Osteocyte (in vitro differentiated cells): Measurements from ENCODE around the gene DNMBP. TPM values are rescaled to one million over a fixed set of nuclear protein-coding genes. Genes with fewer than 3 reads are reported as not detected.

Source experiments
- DNase-seq: peaks from one replicate; pipeline ENCODE4 v3.0.0; 2021; ENCODE audit warnings: mixed read lengths; ENCODE audit not compliant: unreplicated experiment; ENCODE audit errors: extremely low spot score
- H3K27ac Mint-ChIP-seq: one replicate; pipeline ENCODE4 v1.8.0; 2021; ENCODE audit warnings: mild to moderate bottlenecking, mixed read lengths; ENCODE audit not compliant: unreplicated experiment
- H3K27me3 Mint-ChIP-seq: one replicate; pipeline ENCODE4 v1.8.0; 2021; ENCODE audit warnings: mixed read lengths; ENCODE audit not compliant: unreplicated experiment
- H3K36me3 Mint-ChIP-seq: one replicate; pipeline ENCODE4 v1.8.0; 2021; ENCODE audit warnings: mixed read lengths; ENCODE audit not compliant: unreplicated experiment
- H3K4me1 Mint-ChIP-seq: one replicate; pipeline ENCODE4 v1.8.0; 2021; ENCODE audit warnings: mixed read lengths; ENCODE audit not compliant: unreplicated experiment
- H3K4me3 Mint-ChIP-seq: one replicate; pipeline ENCODE4 v1.8.0; 2021; ENCODE audit warnings: mild to moderate bottlenecking, moderate library complexity, mixed read lengths; ENCODE audit not compliant: unreplicated experiment
- H3K9me3 Mint-ChIP-seq: one replicate; pipeline ENCODE4 v1.8.0; 2021; ENCODE audit warnings: mixed read lengths; ENCODE audit not compliant: unreplicated experiment
- total RNA-seq: library from RNA; stranded (reverse); gene quantifications from 2 replicates; pipeline ENCODE4 v1.2.1, GENCODE V29; 2021
- TF ChIP-seq, protein P1 (sequence below): fragments of 200-600 bp; sonication (generic); IDR thresholded peaks from 2 replicates; pipeline ENCODE4 v1.5.0; 2021; ENCODE audit warnings: antibody characterized with exemption, mild to moderate bottlenecking, moderate library complexity

Gene DNMBP
- total RNA-seq, 1 donor from 2014 or later = 16.2 TPM

GRCh38 chr10:99981581-99982199 is 28.1 kb downstream of the DNMBP start:
- no peaks in the 10 kb centered on the region for H3K36me3 Mint-ChIP-seq

DNA sequence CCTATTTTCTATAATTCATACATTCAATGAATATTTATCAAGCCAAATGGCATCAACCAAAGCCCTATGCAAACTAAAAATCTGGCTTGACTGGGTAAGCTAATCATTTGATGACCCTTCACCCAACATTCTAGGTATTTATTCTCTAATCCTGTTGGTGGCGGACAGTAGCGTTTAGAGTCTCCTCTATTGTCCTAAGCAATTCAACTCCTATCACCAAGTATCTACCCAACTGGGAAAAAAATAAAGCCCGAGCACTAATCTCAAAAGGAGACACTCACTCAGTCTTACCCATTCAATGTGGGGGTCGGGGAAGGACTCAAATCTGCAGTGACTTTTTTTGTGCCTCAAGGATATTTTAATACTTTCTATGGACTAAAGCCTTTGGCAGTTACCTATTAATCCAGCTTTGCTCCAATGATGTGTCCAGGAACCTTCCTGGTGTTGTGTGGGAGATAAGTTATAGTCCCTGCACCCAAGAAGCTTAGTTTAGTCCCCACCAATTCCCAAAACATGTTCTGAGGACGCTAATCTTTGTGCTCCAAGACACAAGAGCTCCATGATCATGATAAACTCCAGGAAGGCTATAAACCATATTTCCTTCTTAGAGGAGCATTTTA is 30.6 kb downstream of the DNMBP start:
- TF ChIP-seq, protein P1, sequence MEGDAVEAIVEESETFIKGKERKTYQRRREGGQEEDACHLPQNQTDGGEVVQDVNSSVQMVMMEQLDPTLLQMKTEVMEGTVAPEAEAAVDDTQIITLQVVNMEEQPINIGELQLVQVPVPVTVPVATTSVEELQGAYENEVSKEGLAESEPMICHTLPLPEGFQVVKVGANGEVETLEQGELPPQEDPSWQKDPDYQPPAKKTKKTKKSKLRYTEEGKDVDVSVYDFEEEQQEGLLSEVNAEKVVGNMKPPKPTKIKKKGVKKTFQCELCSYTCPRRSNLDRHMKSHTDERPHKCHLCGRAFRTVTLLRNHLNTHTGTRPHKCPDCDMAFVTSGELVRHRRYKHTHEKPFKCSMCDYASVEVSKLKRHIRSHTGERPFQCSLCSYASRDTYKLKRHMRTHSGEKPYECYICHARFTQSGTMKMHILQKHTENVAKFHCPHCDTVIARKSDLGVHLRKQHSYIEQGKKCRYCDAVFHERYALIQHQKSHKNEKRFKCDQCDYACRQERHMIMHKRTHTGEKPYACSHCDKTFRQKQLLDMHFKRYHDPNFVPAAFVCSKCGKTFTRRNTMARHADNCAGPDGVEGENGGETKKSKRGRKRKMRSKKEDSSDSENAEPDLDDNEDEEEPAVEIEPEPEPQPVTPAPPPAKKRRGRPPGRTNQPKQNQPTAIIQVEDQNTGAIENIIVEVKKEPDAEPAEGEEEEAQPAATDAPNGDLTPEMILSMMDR = no peak
- no peaks in the 10 kb centered on the region for H3K9me3 Mint-ChIP-seq
- DNase-seq = no peak
- no peaks in the 10 kb centered on the region for H3K36me3 Mint-ChIP-seq
- H3K27ac Mint-ChIP-seq = peak overlapping the region; percentile 96
- no peak overlapping the region for H3K4me3 Mint-ChIP-seq
- H3K4me1 Mint-ChIP-seq = peaks cover 72% of the 10 kb centered on the region
- H3K27me3 Mint-ChIP-seq = no peaks in the 10 kb centered on the region

More at GRCh38 chr10:99981581-99982199, 28.1 kb downstream of the DNMBP start:
- peaks cover 69% of the 10 kb centered on the region for H3K4me1 Mint-ChIP-seq
- no peaks in the 10 kb centered on the region for H3K9me3 Mint-ChIP-seq
- TF ChIP-seq, protein P1 = no peak
- DNase-seq = no peak
- no peaks in the 10 kb centered on the region for H3K27me3 Mint-ChIP-seq
- H3K27ac Mint-ChIP-seq = peak overlapping the region; percentile 74
- no peak overlapping the region for H3K4me3 Mint-ChIP-seq

GRCh38 chr10:99977916-99978315 is 31.8 kb downstream of the DNMBP start:
- Mint-ChIP-seq H3K27me3 (no peaks in the 10 kb centered on the region), H3K36me3 (no peaks in the 10 kb centered on the region), H3K4me3 (peak overlapping the region; percentile 45), H3K9me3 (no peaks in the 10 kb centered on the region), H3K27ac (peak overlapping the region; percentile 96), H3K4me1 (peaks cover 65% of the 10 kb centered on the region)
- no peak for DNase-seq
- TF ChIP-seq, protein P1 = no peak

- H3K27ac Mint-ChIP-seq = peak overlapping the region; percentile 96
- peaks cover 59% of the 10 kb centered on the region for H3K4me1 Mint-ChIP-seq
- TF ChIP-seq, protein P1 = no peak
- H3K9me3 Mint-ChIP-seq = no peaks in the 10 kb centered on the region
- no peaks in the 10 kb centered on the region for H3K36me3 Mint-ChIP-seq
- peak overlapping the region; percentile 58 for H3K4me3 Mint-ChIP-seq
- DNase-seq = no peak
- H3K27me3 Mint-ChIP-seq = no peaks in the 10 kb centered on the region
Observed at GRCh38 chr10:99976886-99977665, 32.7 kb downstream of the DNMBP start.
